ENCODE results near the gene ENTPD7. TPM values are rescaled to one million over a fixed set of nuclear protein-coding genes. Genes with fewer than 3 reads are reported as not detected.

The ENTPD7 gene
- total and polyA plus RNA-seq, 10 of the 15 experiments (the other 5 are each of a cell fraction or from before 2014, with no cell fraction given): 0.73 to 6.7 (median 5.2) TPM

GRCh38 chr10:99681553-99681952, 22.2 kb downstream of the ENTPD7 start:
- FAIRE-seq: no peak

More at GRCh38 chr10:99681553-99681952, 22.2 kb downstream of the ENTPD7 start:
- ChIA-PET POLR2A (no interaction called here), RAD21 (ENCODE audit: unreplicated experiment) (interaction anchor here (0.7 kb wide), 1 partner anchor 270 kb away, joined by 3 read pairs; no protein-coding TSS in a partner anchor), SMC1A (ENCODE audit: uncharacterized antibody, unreplicated experiment) (interaction anchor here (0.6 kb wide), 1 partner anchor 51 kb away, joined by 3 read pairs; no protein-coding TSS in a partner anchor), CTCF (no interaction called here)
- no peak for DNase-seq (ENCODE audit: low read depth, low spot score)
- H4K20me1 ChIP-seq (ENCODE audit: control insufficient read depth, insufficient read depth): no peaks in the 10 kb centered on the region
- 100% methylated on average over 4 of the region's 4 CpGs for WGBS (ENCODE audit: insufficient coverage, insufficient replicate concordance, low lambda C conversion rate, missing lambda C conversion rate)
- H2AFZ ChIP-seq (ENCODE audit: control insufficient read depth, low read depth, low read length): no peak overlapping the region
- H3K27ac ChIP-seq (ENCODE audit: control insufficient read depth, insufficient read depth): no peak overlapping the region
- intact Hi-C loops (cut with micrococcal nuclease; ENCODE audit: unreplicated experiment): no loop called here
- no peak for ATAC-seq
- H3K79me2 ChIP-seq (ENCODE audit: control insufficient read depth, insufficient read depth, low read length): no peaks in the 10 kb centered on the region
- no peak overlapping the region for H3K9ac ChIP-seq (ENCODE audit: control insufficient read depth, insufficient read depth, low read length)
- BruUV-seq (replicated peaks): no TSS peak
- H3K27me3 ChIP-seq (replicated peaks in 1 of 2; ENCODE audit: control insufficient read depth in 2 of 2, insufficient read depth in 2 of 2, low read length in 1 of 2): no peaks in the 10 kb centered on the region
- in situ Hi-C loops (cut with MboI): no loop called here
- no peaks in the 10 kb centered on the region for H3K9me3 ChIP-seq (replicated peaks; ENCODE audit: control insufficient read depth, insufficient read depth, low read length)
- peaks cover 4% of the 10 kb centered on the region; the same call in 1 of the 2 replicates for H3K4me1 ChIP-seq (ENCODE audit: control insufficient read depth, insufficient read depth, low read length)
- H3K36me3 ChIP-seq (ENCODE audit: control insufficient read depth in 2 of 2, insufficient read depth in 2 of 2, low read length in 1 of 2): peaks cover 0 to 5% of the 10 kb centered on the region in 2 experiments; a peak in 2 of 4 replicates
- no peak overlapping the region for H3K4me3 ChIP-seq
- H3K4me2 ChIP-seq (ENCODE audit: control insufficient read depth, insufficient read depth): no peak overlapping the region
- no peak for TF ChIP-seq ZSCAN29 (IDR thresholded peaks at IDR 0.05)
- no peak for TF ChIP-seq KAT2A (conservative IDR thresholded peaks at IDR 0.05; ENCODE audit: control insufficient read depth, low read depth, low read length)
- TF ChIP-seq RELA (IDR thresholded peaks at IDR 0.05; ENCODE audit: borderline replicate concordance, partially characterized antibody): no peak
- TF ChIP-seq TCF3 (IDR thresholded peaks at IDR 0.05; ENCODE audit: borderline replicate concordance, insufficient read depth, low read depth, low read length): no peak
- TF ChIP-seq SIN3A (IDR thresholded peaks at IDR 0.05; ENCODE audit: low read depth, low read length): no peak
- no peak for TF ChIP-seq BACH1 (IDR thresholded peaks at IDR 0.05; ENCODE audit: borderline replicate concordance)
- no peak for TF ChIP-seq MXI1 (IDR thresholded peaks at IDR 0.05; ENCODE audit: low read depth, low read length)
- no peak for TF ChIP-seq ZBED1 (IDR thresholded peaks at IDR 0.05; ENCODE audit: borderline replicate concordance)
- no peak for TF ChIP-seq CEBPZ (IDR thresholded peaks at IDR 0.05; ENCODE audit: low read depth, low read length)
- TF ChIP-seq ATF3 (IDR thresholded peaks at IDR 0.05; ENCODE audit: borderline replicate concordance, extremely low read depth, low read depth, low read length): no peak
- no peak for TF ChIP-seq ZBTB11 (CRISPR knock-in tag; IDR thresholded peaks at IDR 0.05)
- no peak for TF ChIP-seq FOXK2 (IDR thresholded peaks at IDR 0.05)
- no peak for TF ChIP-seq MYC (IDR thresholded peaks at IDR 0.05; ENCODE audit: insufficient read depth, insufficient read length, insufficient replicate concordance, low read length, severe bottlenecking)
- TF ChIP-seq CREB1 (IDR thresholded peaks at IDR 0.05; ENCODE audit: low read depth): no peak
- no peak for TF ChIP-seq ESRRA (IDR thresholded peaks at IDR 0.05; ENCODE audit: low read length)
- TF ChIP-seq HSF1 (IDR thresholded peaks at IDR 0.05; ENCODE audit: low read depth, low read length): no peak
